A549 (cell line): ENCODE data around the gene ZIK1. TPM values are rescaled to one million over a fixed set of nuclear protein-coding genes. Genes with fewer than 3 reads are reported as not detected.

Experiments used
- ATAC-seq, 2 experiments: fragments of 200-7000 bp in 1 of 2; fragments of >200 bp in 1 of 2; cut with Nextera tagmentation in 1 of 2; cut with Tn5 transposase in 1 of 2; 3 replicates each; pipeline versions ENCODE4 v1.8.0 to v1.9.1; 2018 to 2020; ENCODE audit warnings: mild to moderate bottlenecking in 1 of 2, moderate library complexity in 1 of 2
- CTCF ChIA-PET: fragments of 300-600 bp; sonication (Branson Sonifier 250); formaldehyde crosslinking; extraction: SDS; loops from one replicate; lab custom pipeline; 2021; ENCODE audit warnings: antibody characterized with exemption, inconsistent platforms; lab: Yijun Ruan, JAX
- POLR2A ChIA-PET: fragments of 350-600 bp; formaldehyde crosslinking; extraction: SDS; loops from one replicate; lab custom pipeline; 2021; ENCODE audit warnings: antibody characterized with exemption, inconsistent platforms; lab: Yijun Ruan, JAX
- DNase-seq, 2 experiments: peaks; one replicate each; pipeline versions ENCODE4 v3.0.0 to v3.0.0-alpha.2; 2011 to 2016; ENCODE audit warnings: low read depth in 1 of 2, low spot score in 1 of 2
- FAIRE-seq: peaks from 2 replicates; lab custom pipeline; 2011; peaks lifted over from hg19 to GRCh38; lab: Jason Lieb, UNC
- H3K27ac ChIP-seq, 2 experiments: fragments of >200 bp; sonication (Bioruptor Twin); formaldehyde crosslinking; 3 replicates each; pipeline ENCODE4 v1.5.1; 2016 to 2017
- H3K4me1 ChIP-seq: fragments of >200 bp; sonication (Bioruptor Twin); formaldehyde crosslinking; 3 replicates; pipeline ENCODE4 v1.6.1; 2016
- H3K4me2 ChIP-seq: fragments of >200 bp; sonication (Bioruptor Twin); formaldehyde crosslinking; 3 replicates; pipeline ENCODE4 v1.6.1; 2016
- H3K4me3 ChIP-seq: fragments of >200 bp; sonication (Bioruptor Twin); formaldehyde crosslinking; 3 replicates; pipeline ENCODE4 v1.5.1; 2016
- H3K9me3 ChIP-seq: fragments of >200 bp; sonication (Bioruptor Twin); formaldehyde crosslinking; 3 replicates; pipeline ENCODE4 v1.6.1; 2016
- ATOH8 ChIP-seq: fragments of 250-450 bp; sonication (Bioruptor Pico); IDR thresholded peaks from 2 replicates; pipeline ENCODE4 v1.5.0; 2020; ENCODE audit warnings: low read depth, mild to moderate bottlenecking, moderate library complexity
- CEBPB ChIP-seq, 2 experiments: fragments of >200 bp in 1 of 2; sonication (Bioruptor Twin) in 1 of 2; formaldehyde crosslinking in 1 of 2; IDR thresholded peaks; 2 replicates each; pipeline ENCODE4 v1.6.1; 2012 to 2016
- CHD4 ChIP-seq: fragments of 200-600 bp; sonication (generic); IDR thresholded peaks from 2 replicates; pipeline ENCODE4 v1.6.1; 2016; ENCODE audit warnings: antibody characterized with exemption, mild to moderate bottlenecking, borderline replicate concordance
- E2F6 ChIP-seq: IDR thresholded peaks from 2 replicates; pipeline ENCODE4 v1.6.1; 2012; ENCODE audit warnings: low read depth, borderline replicate concordance
- EP300 ChIP-seq, 2 experiments: fragments of >200 bp; sonication (Bioruptor Twin); formaldehyde crosslinking; IDR thresholded peaks; 2 replicates in 1 of 2; 3 replicates in 1 of 2; pipeline ENCODE4 v1.6.1; 2016 to 2017
- ESRRA ChIP-seq: fragments of 150-350 bp; IDR thresholded peaks from 2 replicates; pipeline ENCODE4 v1.6.1; 2014; ENCODE audit warnings: mild to moderate bottlenecking, low read length, borderline replicate concordance
- FOSB ChIP-seq: fragments of 250-450 bp; sonication (Bioruptor Pico); IDR thresholded peaks from 2 replicates; pipeline ENCODE4 v1.5.0; 2020; ENCODE audit warnings: mild to moderate bottlenecking, moderate library complexity
- FOXS1 ChIP-seq: fragments of 250-450 bp; sonication (Bioruptor Pico); IDR thresholded peaks from 2 replicates; pipeline ENCODE4 v1.5.0; 2020; ENCODE audit warnings: mild to moderate bottlenecking, moderate library complexity
- GATA3 ChIP-seq: IDR thresholded peaks from 2 replicates; pipeline ENCODE4 v1.6.1; 2012; ENCODE audit warnings: borderline replicate concordance
- HDAC2 ChIP-seq: fragments of 200-600 bp; sonication (generic); IDR thresholded peaks from 2 replicates; pipeline ENCODE4 v1.6.1; 2016
- HEYL ChIP-seq: fragments of 250-450 bp; sonication (Bioruptor Pico); IDR thresholded peaks from 2 replicates; pipeline ENCODE4 v1.8.0; 2021; ENCODE audit warnings: mild to moderate bottlenecking, moderate library complexity
- HOXB13 ChIP-seq: fragments of 250-450 bp; sonication (Bioruptor Pico); IDR thresholded peaks from 2 replicates; pipeline ENCODE4 v1.5.0; 2020; ENCODE audit warnings: low read depth, mild to moderate bottlenecking, moderate library complexity
- HOXB5 ChIP-seq: fragments of 250-450 bp; sonication (Bioruptor Pico); IDR thresholded peaks from 2 replicates; pipeline ENCODE4 v1.5.0; 2020; ENCODE audit warnings: mild to moderate bottlenecking, moderate library complexity
- JUN ChIP-seq, 2 experiments: fragments of >200 bp; sonication (Bioruptor Twin); formaldehyde crosslinking; IDR thresholded peaks; 2 replicates in 1 of 2; 3 replicates in 1 of 2; pipeline ENCODE4 v1.6.1; 2016 to 2017
- JUNB ChIP-seq: fragments of >200 bp; sonication (Bioruptor Twin); formaldehyde crosslinking; IDR thresholded peaks from 2 replicates; pipeline ENCODE4 v1.6.1; 2016
- KDM5A ChIP-seq: fragments of 200-600 bp; sonication (generic); IDR thresholded peaks from 2 replicates; pipeline ENCODE4 v1.6.1; 2016; ENCODE audit warnings: antibody characterized with exemption, mild to moderate bottlenecking
- MAZ ChIP-seq: fragments of 150-350 bp; IDR thresholded peaks from 2 replicates; pipeline ENCODE4 v1.6.1; 2014; ENCODE audit warnings: antibody characterized with exemption, low read depth, low read length, borderline replicate concordance
- MYC ChIP-seq: IDR thresholded peaks from 2 replicates; pipeline ENCODE4 v1.6.1; 2012; ENCODE audit warnings: mild to moderate bottlenecking, inconsistent platforms, low read length, improper control_type of control experiment, borderline replicate concordance
- NPAS2 ChIP-seq: fragments of 250-450 bp; sonication (Bioruptor Pico); IDR thresholded peaks from 2 replicates; pipeline ENCODE4 v1.8.0; 2022; ENCODE audit warnings: mild to moderate bottlenecking, moderate library complexity, borderline replicate concordance
- NR3C1 ChIP-seq: fragments of >200 bp; sonication (Bioruptor Twin); formaldehyde crosslinking; IDR thresholded peaks from 3 replicates; pipeline ENCODE4 v1.6.1; 2017
- POLR2A ChIP-seq: IDR thresholded peaks from 2 replicates; pipeline ENCODE4 v1.6.1; 2012; ENCODE audit warnings: mild to moderate bottlenecking, low read length
- RARB ChIP-seq: fragments of 250-450 bp; sonication (Bioruptor Pico); IDR thresholded peaks from 2 replicates; pipeline ENCODE4 v1.8.0; 2021; ENCODE audit warnings: mild to moderate bottlenecking, moderate library complexity
- RCOR1 ChIP-seq: fragments of 150-350 bp; IDR thresholded peaks from 2 replicates; pipeline ENCODE4 v1.6.1; 2014; ENCODE audit warnings: antibody characterized with exemption, low read length, low read depth
- RFX5 ChIP-seq: fragments of 450-650 bp; IDR thresholded peaks from 2 replicates; pipeline ENCODE4 v1.7.1; 2014; ENCODE audit warnings: antibody characterized with exemption, mild to moderate bottlenecking, moderate library complexity
- RNF2 ChIP-seq: fragments of 200-600 bp; sonication (generic); IDR thresholded peaks from 2 replicates; pipeline ENCODE4 v1.6.1; 2016; ENCODE audit warnings: low read depth, mild to moderate bottlenecking, antibody characterized with exemption, moderate library complexity, borderline replicate concordance
- SREBF2 ChIP-seq: fragments of 450-650 bp; IDR thresholded peaks from 2 replicates; pipeline ENCODE4 v1.6.1; 2014; ENCODE audit warnings: mild to moderate bottlenecking, moderate library complexity
- USF2 ChIP-seq: fragments of 450-650 bp; IDR thresholded peaks from 2 replicates; pipeline ENCODE4 v1.6.1; 2014; ENCODE audit warnings: antibody characterized with exemption
- ZC3H11A ChIP-seq: fragments of 450-650 bp; IDR thresholded peaks from 2 replicates; pipeline ENCODE4 v1.6.1; 2014; ENCODE audit warnings: antibody characterized with exemption, mild to moderate bottlenecking
- ZSCAN20 ChIP-seq: fragments of 250-450 bp; sonication (Bioruptor Pico); IDR thresholded peaks from 2 replicates; pipeline ENCODE4 v1.8.0; 2022; ENCODE audit warnings: mild to moderate bottlenecking, moderate library complexity
- WGBS: methylation state at CpG from one replicate; pipeline ENCODE4 v1.1.6; 2017; ENCODE audit errors: missing lambda C conversion rate; 5-methylcytosine and 5-hydroxymethylcytosine counted together
- polyA minus RNA-seq: library from RNA; depleted of rRNA, polyadenylated mRNA; stranded (reverse); fragments of >200 nt; gene quantifications from 2 replicates; pipeline ENCODE4 v1.2.3, GENCODE V29; 2011; rRNA and poly(A)+ RNA removed
- polyA plus RNA-seq, 4 experiments: library from polyadenylated mRNA; depleted of rRNA in 3 of 4; stranded (reverse); fragments of >200 nt; fragmentation: RNase III in 1 of 4; extraction: RNeasy Plus Mini Kit Qiagen cat#74134 plus additional on column Dnase treatment in 1 of 4; gene quantifications; 2 replicates in 3 of 4; 3 replicates in 1 of 4; pipeline ENCODE4 v1.2.3, GENCODE V29; 2011 to 2017

Gene ZIK1
- not detected in 2 replicates for polyA plus RNA-seq (2011; rRNA removed)
- polyA plus RNA-seq (2012; cell fraction: cytosol; rRNA removed): not detected in 2 replicates
- not detected in 2 replicates for polyA plus RNA-seq (2012; cell fraction: nucleus; rRNA removed)
- polyA plus RNA-seq (2017; fragmentation: RNase III; extraction: RNeasy Plus Mini Kit Qiagen cat#74134 plus additional on column Dnase treatment): 0.03 TPM in 1 of 3 replicates, not detected in the others
- not detected in 2 replicates for polyA minus RNA-seq

- H3K4me2 ChIP-seq: no peak within 1 kb of the TSS
- WGBS: 67% methylated on average over 66 of the region's 76 CpGs
- H3K27ac ChIP-seq: no peak within 1 kb of the TSS
- ATAC-seq: no peak
- H3K4me3 ChIP-seq: no peak within 1 kb of the TSS
- H3K4me1 ChIP-seq: no peaks in the 10 kb centered on the region
- H3K9me3 ChIP-seq: peaks cover 92% of the 10 kb centered on the region
- no peak for DNase-seq
- ChIA-PET POLR2A (interaction anchor here (0.5 kb wide), 1 partner anchor 1949 kb away, joined by 4 read pairs; no protein-coding TSS in a partner anchor), CTCF (no interaction called here)
- FAIRE-seq: no peak
- TF ChIP-seq POLR2A (no peak), JUNB (no peak), HOXB13 (no peak), HOXB5 (CRISPR knock-in tag) (no peak), FOXS1 (CRISPR knock-in tag) (no peak), ATOH8 (no peak), ZSCAN20 (CRISPR knock-in tag) (no peak), E2F6 (no peak), CHD4 (no peak), SREBF2 (no peak), MYC (no peak), ZC3H11A (no peak), HEYL (CRISPR knock-in tag) (no peak), USF2 (no peak), RNF2 (no peak)
These were observed at the start of gene ZIK1 for GRCh38 chr19:57583521-57584416. ZIK1 (plus strand) TSS chr19:57584145; CDS start chr19:57584357, 212 bp downstream.

GRCh38 chr19:57537953-57538547 is 45.9 kb upstream of the ZIK1 start:
- POLR2A ChIA-PET: interaction anchor here (0.5 kb wide), 1 partner anchor 946 kb away, joined by 3 read pairs; no protein-coding TSS in a partner anchor
- ATAC-seq (no peak), DNase-seq (no peak), FAIRE-seq (no peak)
- CTCF ChIA-PET: interaction anchor here (0.6 kb wide), 1 partner anchor 607 kb away, joined by 4 read pairs; no protein-coding TSS in a partner anchor
- Histone ChIP-seq H3K4me1 (no peaks in the 10 kb centered on the region), H3K27ac (no peak overlapping the region), H3K4me3 (no peak overlapping the region), H3K4me2 (no peak overlapping the region), H3K9me3 (peaks cover 95% of the 10 kb centered on the region)
- TF ChIP-seq RCOR1: no peak
- TF ChIP-seq NPAS2 (CRISPR knock-in tag): no peak
- no peak for TF ChIP-seq RFX5
- TF ChIP-seq JUN (IDR thresholded peaks at IDR 0.05): no peak
- no peak for TF ChIP-seq EP300 (IDR thresholded peaks at IDR 0.05)
- TF ChIP-seq FOSB (CRISPR knock-in tag): no peak
- TF ChIP-seq MAZ: no peak
- TF ChIP-seq FOXS1 (CRISPR knock-in tag): no peak
- TF ChIP-seq NR3C1: no peak
- TF ChIP-seq HDAC2: no peak
- no peak for TF ChIP-seq CEBPB (IDR thresholded peaks at IDR 0.05)
- TF ChIP-seq GATA3: no peak
- TF ChIP-seq ESRRA: no peak
- TF ChIP-seq RARB (CRISPR knock-in tag): no peak
- no peak for TF ChIP-seq HEYL (CRISPR knock-in tag)
- no peak for TF ChIP-seq KDM5A
- no peak for TF ChIP-seq USF2
- 67% methylated on average over 7 of the region's 7 CpGs for WGBS
